ENCODE results near the gene HSD17B1.

DNA sequence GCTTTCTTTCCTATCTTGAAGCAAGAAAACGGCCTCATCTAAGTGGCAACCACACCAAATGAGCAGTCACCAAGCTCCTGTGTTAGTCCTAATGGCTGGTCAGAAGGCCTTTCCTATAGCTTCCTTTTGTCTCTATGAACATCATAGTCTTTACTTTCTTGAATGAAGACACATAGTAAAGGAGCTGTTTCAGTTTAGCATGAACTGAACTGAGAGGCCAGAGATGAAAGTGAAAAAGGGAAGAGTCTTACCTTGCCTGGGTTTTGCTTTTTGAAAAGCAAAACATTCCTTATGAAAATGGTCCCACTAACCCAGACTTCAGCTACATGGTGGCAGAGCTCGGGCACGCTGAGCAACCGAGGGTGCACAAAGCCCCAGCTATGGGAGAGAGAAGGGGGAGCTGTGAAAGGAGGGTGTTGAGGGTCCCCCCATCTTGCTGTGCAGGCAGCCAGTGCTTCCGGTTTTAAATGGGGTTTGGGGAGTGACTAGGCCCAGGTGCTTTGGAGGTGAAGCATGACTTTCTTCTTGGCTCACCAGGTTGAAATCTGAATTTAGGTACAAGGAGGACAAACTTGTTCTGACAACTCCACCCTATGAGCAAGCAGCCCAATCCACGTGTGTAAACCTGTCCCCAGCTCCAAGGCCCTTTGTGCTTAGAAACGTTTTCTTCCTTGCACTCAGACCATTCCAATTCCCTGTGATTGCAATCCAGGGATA, 33.9 kb downstream of the HSD17B1 start:
- TF ChIP-seq, protein P1, sequence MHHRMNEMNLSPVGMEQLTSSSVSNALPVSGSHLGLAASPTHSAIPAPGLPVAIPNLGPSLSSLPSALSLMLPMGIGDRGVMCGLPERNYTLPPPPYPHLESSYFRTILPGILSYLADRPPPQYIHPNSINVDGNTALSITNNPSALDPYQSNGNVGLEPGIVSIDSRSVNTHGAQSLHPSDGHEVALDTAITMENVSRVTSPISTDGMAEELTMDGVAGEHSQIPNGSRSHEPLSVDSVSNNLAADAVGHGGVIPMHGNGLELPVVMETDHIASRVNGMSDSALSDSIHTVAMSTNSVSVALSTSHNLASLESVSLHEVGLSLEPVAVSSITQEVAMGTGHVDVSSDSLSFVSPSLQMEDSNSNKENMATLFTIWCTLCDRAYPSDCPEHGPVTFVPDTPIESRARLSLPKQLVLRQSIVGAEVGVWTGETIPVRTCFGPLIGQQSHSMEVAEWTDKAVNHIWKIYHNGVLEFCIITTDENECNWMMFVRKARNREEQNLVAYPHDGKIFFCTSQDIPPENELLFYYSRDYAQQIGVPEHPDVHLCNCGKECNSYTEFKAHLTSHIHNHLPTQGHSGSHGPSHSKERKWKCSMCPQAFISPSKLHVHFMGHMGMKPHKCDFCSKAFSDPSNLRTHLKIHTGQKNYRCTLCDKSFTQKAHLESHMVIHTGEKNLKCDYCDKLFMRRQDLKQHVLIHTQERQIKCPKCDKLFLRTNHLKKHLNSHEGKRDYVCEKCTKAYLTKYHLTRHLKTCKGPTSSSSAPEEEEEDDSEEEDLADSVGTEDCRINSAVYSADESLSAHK (CRISPR knock-in tag; IDR thresholded peaks at IDR 0.05; ENCODE audit: borderline replicate concordance) = no peak
- no peak for TF ChIP-seq CEBPB (IDR thresholded peaks at IDR 0.05; ENCODE audit: borderline replicate concordance, low read depth, low read length)
- no peak for TF ChIP-seq ZFP91 (CRISPR knock-in tag; IDR thresholded peaks at IDR 0.05; ENCODE audit: borderline replicate concordance)
- TF ChIP-seq, protein P2, sequence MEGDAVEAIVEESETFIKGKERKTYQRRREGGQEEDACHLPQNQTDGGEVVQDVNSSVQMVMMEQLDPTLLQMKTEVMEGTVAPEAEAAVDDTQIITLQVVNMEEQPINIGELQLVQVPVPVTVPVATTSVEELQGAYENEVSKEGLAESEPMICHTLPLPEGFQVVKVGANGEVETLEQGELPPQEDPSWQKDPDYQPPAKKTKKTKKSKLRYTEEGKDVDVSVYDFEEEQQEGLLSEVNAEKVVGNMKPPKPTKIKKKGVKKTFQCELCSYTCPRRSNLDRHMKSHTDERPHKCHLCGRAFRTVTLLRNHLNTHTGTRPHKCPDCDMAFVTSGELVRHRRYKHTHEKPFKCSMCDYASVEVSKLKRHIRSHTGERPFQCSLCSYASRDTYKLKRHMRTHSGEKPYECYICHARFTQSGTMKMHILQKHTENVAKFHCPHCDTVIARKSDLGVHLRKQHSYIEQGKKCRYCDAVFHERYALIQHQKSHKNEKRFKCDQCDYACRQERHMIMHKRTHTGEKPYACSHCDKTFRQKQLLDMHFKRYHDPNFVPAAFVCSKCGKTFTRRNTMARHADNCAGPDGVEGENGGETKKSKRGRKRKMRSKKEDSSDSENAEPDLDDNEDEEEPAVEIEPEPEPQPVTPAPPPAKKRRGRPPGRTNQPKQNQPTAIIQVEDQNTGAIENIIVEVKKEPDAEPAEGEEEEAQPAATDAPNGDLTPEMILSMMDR (CRISPR knock-in tag; IDR thresholded peaks at IDR 0.05) = no peak
- no peak for TF ChIP-seq EHMT2 (IDR thresholded peaks at IDR 0.05; ENCODE audit: borderline replicate concordance, low read depth, low read length)
- TF ChIP-seq, protein P3, sequence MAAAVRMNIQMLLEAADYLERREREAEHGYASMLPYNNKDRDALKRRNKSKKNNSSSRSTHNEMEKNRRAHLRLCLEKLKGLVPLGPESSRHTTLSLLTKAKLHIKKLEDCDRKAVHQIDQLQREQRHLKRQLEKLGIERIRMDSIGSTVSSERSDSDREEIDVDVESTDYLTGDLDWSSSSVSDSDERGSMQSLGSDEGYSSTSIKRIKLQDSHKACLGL (CRISPR knock-in tag; IDR thresholded peaks at IDR 0.05) = no peak
- no peak for TF ChIP-seq ZNF800 (CRISPR knock-in tag; IDR thresholded peaks at IDR 0.05)
- TF ChIP-seq ZNF839 (CRISPR knock-in tag; IDR thresholded peaks at IDR 0.05; ENCODE audit: borderline replicate concordance) = no peak
- TF ChIP-seq YY1 (IDR thresholded peaks at IDR 0.05; ENCODE audit: insufficient read depth, insufficient replicate concordance, low read depth, low read length) = no peak
- TF ChIP-seq DPF2 (CRISPR knock-in tag; IDR thresholded peaks at IDR 0.05; ENCODE audit: borderline replicate concordance, low read depth) = no peak
- no peak for TF ChIP-seq ZBTB10 (CRISPR knock-in tag; IDR thresholded peaks at IDR 0.05; ENCODE audit: borderline replicate concordance)
